Hematopoietic multipotent progenitor cell (in vitro differentiated cells): Measurements from ENCODE around the gene CIROP. TPM values are rescaled to one million over a fixed set of nuclear protein-coding genes. Genes with fewer than 3 reads are reported as not detected.
"Not testable (repeated sequence)": the region's sequence is repeated elsewhere in the genome, so short reads cannot be mapped to it uniquely, and the experiment has no call there.

Source experiments
- DNase-seq, 3 donors: peaks; one replicate each; pipeline ENCODE4 v3.0.0-alpha.2; 2011 to 2015; ENCODE audit warnings: low read depth in 2 of 3, low spot score in 2 of 3
- total RNA-seq: library from RNA; depleted of rRNA; stranded (reverse); fragments of >200 nt; gene quantifications from one replicate; pipeline ENCODE4 v1.2.3, GENCODE V29; 2012

The CIROP gene
- total RNA-seq, 1 donor = not detected

GRCh38 chr14:23115039-23115731 lies 10.4 kb upstream of the CIROP start:
- DNase-seq = no peak

DNA sequence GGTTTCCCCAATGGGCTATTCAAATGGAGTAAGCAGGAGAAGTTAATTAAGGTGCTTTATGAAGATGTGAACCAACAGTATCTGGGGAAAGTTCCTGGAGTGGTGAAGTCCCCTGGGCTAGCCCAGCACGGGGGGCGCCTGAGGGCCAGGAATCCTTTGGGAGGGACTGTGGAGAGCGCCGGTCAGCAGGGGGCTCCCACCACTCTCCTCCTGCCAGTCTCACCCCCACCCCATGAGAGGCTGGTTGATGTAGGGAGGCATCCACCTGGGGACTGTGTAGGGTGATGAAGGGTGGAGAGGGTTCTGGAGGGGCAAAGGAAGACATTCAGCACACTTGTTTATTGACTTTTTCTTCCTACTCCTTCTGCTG lies 9.9 kb upstream of the CIROP start:
- DNase-seq = no peak

GRCh38 chr14:23114120-23114458 lies 9.3 kb upstream of the CIROP start:
- no peak for DNase-seq

GRCh38 chr14:23113431-23114119 lies 8.8 kb upstream of the CIROP start:
- DNase-seq = no peak

- peak in 2 of 3 donors; percentile 87 to 93 for DNase-seq
Measured at GRCh38 chr14:23112359-23113178, 7.8 kb upstream of the CIROP start.

DNA sequence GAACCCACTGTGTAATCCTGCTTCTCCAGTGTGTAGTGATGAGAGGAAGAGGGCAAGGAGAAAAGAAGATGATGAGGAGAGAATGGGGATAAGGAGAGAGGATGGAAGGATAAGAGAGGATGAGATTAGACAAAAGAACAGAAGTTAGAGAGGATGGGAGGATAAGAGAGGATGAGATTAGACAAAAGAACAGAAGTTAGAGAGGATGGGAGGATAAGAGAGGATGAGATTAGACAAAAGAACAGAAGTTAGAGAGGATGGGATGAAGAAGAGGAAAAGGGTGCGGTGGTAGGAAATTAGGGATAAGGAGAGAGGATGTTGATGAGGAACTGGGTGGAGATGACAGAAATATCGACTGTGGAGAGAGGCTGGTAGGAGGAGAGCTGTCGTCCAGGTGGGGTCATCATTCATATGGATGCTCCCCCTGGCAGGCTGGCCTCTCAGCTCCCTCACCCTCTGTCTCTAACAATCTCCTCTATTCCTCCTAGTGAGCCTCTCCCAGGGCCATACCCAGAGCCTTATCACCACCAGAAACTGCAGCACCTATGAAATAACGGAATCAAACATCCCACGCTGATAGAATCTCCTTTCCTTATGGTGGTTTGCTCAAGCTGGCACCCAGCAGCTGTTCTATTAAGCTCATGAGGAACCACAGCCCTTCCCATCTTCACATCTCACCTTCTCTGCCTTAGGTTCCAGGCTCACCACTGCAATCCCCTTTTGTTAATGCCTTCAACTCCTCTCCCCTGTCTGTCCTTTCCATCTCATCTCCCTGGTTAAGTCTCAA lies 6.0 kb upstream of the CIROP start:
- DNase-seq = no peak

DNA sequence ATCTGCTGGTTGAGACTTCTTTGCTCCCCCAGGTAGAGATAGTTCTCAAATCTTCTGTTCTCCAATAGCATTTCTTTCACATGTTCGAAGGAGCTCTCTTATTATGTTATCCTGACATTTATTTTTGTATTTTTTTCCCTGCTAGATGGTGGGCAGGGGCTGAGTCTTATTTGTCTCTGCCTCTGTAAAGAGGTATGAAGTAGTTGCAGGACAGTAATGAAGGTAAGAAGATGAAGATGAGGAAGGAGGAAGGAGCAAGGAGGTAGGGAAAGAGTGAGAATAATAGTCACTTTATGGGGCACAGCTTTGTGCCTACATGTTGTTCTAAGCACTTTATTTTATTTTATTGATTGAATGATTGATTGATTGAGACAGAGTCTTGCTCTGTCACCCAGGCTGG lies 5.0 kb upstream of the CIROP start:
- no peak for DNase-seq

DNA sequence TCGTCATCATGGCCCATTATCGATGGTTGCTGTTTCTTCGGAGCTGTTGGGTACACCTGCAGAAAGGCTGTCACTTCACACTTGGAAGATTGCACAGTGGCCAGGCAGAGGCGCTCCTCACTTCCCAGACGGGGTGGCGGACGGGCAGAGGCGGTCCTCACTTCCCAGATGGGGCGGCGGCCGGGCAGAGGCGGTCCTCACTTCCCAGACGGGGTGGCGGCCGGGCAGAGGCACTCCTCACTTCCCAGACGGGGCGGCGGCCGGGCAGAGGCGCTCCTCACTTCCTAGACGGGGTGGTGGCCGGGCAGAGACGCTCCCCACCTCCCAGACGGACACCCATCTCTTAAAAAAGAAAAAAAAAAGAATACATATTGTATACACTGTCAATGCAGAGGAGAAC lies 3.4 kb upstream of the CIROP start:
- not testable (repeated sequence) for DNase-seq

GRCh38 chr14:23107620-23108019 lies 2.8 kb upstream of the CIROP start:
- not testable (repeated sequence) for DNase-seq

GRCh38 chr14:23106747-23107045 lies 1.9 kb upstream of the CIROP start:
- DNase-seq = no peak

GRCh38 chr14:23105348-23105824 lies 597 bp upstream of the CIROP start:
- DNase-seq = no peak

DNA sequence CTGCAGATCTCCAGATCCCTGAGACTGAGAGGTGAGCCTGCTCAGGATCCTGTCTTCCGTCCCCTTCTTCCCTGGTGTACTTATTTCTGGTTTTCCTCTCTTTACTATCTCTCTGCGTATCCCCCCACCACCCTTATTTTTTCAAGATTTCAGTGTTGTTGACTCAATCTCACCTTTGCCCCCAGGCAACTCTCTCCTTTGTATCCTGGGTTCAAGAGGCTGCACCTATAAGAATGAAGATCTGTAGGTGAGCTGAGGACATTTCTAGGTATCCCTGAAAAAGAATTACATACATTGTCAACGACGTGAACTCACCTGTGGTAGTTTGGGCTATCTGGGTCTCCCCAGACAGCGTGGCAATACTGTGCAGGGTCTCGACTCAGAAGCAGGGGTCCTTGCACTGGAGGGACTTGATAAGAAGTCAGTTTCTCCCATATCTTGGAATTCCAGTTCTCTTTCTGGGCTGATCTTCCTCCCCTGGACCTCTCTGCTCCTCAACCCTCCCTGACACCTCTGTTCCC lies 659 bp downstream of the CIROP start:
- DNase-seq = no peak

DNA sequence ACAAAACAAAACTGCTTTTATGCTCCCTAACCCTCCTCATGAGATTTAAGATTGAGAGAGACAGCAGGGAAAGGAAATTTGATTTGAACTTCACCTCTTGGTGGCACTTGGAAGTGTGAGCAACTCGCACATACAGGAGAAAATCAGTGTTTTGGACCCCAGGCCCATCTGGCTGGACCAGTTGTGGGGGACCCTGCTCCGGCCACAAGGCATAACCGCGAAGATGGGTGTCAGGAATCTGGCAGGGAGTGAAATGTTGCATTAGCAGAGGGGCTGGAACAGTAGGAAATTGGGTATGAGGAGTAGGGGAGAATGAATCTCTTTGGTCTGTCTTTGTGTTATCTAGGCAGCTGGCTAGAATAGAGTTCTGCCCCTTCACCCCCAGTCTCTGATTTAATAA lies 1.2 kb downstream of the CIROP start:
- no peak for DNase-seq

DNA sequence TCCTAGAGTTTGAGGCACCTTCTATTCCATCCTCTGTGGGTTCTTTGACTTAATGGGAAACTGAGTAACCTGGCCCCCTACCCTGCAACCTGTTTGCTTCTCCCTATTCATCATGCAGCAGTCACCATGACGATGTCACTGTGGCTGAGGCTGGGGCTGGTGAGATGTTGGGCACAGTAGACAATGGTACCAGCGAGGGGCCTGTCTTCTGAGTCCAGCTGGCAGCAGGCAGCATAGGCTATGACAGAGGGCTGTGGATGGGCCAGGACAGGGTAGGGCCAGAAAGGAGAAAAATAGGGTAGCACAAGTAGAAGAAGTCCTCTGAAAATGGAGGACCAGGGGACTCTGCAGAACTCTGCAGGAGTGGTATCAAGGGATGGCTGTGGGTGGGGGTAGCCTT lies 2.0 kb downstream of the CIROP start:
- no peak for DNase-seq

GRCh38 chr14:23101986-23102625 lies 2.7 kb downstream of the CIROP start:
- DNase-seq = no peak

DNA sequence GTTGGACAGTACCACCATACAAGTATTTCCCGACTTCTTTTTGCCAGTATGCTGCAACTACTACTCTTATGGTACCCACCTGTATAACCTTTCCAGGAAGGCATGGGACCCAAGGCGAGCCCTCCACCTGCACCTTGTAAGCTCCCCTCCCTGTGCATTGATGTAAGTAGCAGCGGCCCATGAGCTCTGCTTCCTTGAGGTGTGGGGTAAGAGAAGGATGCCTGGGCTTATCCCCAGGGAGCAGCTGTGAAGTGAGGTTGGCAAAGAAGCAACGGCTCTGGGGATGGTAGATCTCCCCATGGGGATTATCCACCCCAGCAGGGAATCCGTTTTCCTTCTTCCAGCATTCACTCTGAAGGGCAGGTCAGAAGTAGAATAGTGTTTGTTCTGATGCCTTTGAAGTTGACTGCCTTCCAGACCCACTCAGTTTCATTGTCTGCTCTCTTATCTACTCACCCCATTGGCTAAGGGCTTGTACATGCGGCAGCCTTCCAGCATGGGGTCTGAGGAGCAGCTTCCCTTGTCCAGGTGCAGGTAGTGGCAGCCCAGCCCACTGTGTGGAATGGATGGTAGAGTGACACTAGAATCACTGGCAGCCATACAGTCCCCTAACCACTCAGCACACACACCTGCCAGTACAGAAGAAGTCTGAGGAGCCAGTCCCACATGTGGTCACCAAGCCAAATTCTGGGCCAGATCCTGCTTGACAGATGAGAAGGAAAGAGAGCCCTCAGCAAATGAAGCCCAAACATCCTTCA lies 3.4 kb downstream of the CIROP start:
- no peak for DNase-seq

DNA sequence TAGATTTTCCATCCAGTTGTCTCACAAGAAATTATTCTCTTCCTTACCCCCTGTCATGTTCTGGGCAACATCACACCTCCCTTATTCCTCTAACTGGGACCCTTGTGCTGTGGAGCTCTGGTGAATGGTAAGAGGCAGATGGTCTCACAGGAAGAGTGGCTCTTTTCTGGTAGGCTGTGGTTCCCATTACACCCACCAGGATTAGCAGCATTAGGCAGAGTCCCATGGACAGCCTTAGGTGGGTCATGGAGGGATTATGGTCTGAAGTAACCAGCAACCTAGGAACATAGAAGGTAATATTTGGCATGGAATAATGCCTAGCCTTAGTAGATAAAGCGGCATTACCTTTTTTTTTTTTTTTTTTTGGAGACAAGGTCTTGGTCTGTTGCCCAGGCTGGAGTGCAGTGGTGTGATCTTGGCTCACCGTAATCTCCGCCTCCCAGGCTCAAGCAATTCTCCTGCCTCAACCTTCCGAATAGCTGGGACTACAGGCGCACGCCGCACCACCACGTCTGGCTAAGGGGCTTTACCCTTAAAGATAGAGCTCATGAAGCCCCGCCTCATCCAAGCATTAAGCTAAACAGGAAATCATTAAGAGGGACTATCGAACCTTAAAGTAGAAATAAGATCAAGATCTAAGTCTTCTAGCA lies 5.5 kb downstream of the CIROP start:
- DNase-seq = no peak

DNA sequence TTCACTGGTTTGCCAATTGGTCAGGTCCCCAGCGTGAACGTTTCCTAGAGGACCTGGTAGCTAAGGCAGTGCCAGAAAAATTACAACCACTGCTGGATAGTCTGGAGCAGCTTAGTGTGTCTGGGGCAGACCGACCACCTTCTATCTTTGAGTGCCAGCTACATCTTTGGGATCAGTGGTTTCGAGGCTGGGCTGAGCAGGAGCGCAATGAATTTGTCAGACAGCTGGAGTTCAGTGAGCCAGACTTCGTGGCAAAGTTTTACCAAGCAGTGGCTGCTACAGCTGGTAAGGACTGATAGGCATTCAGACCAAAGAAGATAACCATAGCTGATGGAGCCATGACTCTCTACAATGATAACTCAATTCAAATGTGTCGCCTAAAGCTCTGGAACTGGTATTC lies 7.0 kb downstream of the CIROP start:
- DNase-seq = peak in 1 of 3 donors; percentile 31
